KOPT-K1 (cell line): ENCODE results near the gene MCCC1.
A peak's percentile ranks its signal among the peaks of the same experiment; 100 is the strongest.

Experiments
- H3K27ac ChIP-seq: fragments of 200-600 bp; sonication (generic); 2 replicates; pipeline ENCODE4 v1.5.1; 2016; ENCODE audit warnings: antibody characterized with exemption, mild to moderate bottlenecking, low read depth, low read length; ENCODE audit not compliant: poor library complexity, severe bottlenecking
- H3K36me3 ChIP-seq: fragments of 200-600 bp; sonication (generic); 2 replicates; pipeline ENCODE4 v1.5.1; 2017; ENCODE audit warnings: antibody characterized with exemption, mild to moderate bottlenecking, low read length, moderate library complexity; ENCODE audit not compliant: insufficient read depth
- H3K9me3 ChIP-seq: fragments of 200-600 bp; sonication (generic); 2 replicates; pipeline ENCODE4 v1.5.1; 2017; ENCODE audit warnings: antibody characterized with exemption, low read length, mild to moderate bottlenecking; ENCODE audit not compliant: insufficient read depth, poor library complexity, severe bottlenecking

MCCC1 gene

GRCh38 chr3:183099026-183099837 is at the start of gene MCCC1:
Gene MCCC1, minus strand, starts transcription at chr3:183099496. Its CDS starts 56 bp downstream, at chr3:183099440.
- Histone ChIP-seq H3K36me3 (peaks cover 8% of the 10 kb centered on the region; the same call in 1 of the 2 replicates), H3K27ac (peak within 1 kb of the TSS; percentile 73), H3K9me3 (no peaks in the 10 kb centered on the region)

- Histone ChIP-seq H3K9me3 (no peaks in the 10 kb centered on the region), H3K27ac (no peak overlapping the region), H3K36me3 (no peaks in the 10 kb centered on the region)
These were observed 48.8 kb upstream of the MCCC1 start for GRCh38 chr3:183148056-183148455.

- Histone ChIP-seq H3K27ac (no peak overlapping the region), H3K9me3 (no peaks in the 10 kb centered on the region), H3K36me3 (no peaks in the 10 kb centered on the region)
These were observed 45.1 kb upstream of the MCCC1 start for GRCh38 chr3:183144363-183144762.

GRCh38 chr3:183142199-183142598 is 42.9 kb upstream of the MCCC1 start:
- H3K9me3 ChIP-seq = no peaks in the 10 kb centered on the region
- H3K27ac ChIP-seq = no peak overlapping the region
- no peaks in the 10 kb centered on the region for H3K36me3 ChIP-seq

- H3K36me3 ChIP-seq = no peaks in the 10 kb centered on the region
- H3K27ac ChIP-seq = no peak overlapping the region
- H3K9me3 ChIP-seq = peaks cover 1% of the 10 kb centered on the region
These were observed 35.5 kb upstream of the MCCC1 start for GRCh38 chr3:183134844-183135243.

DNA sequence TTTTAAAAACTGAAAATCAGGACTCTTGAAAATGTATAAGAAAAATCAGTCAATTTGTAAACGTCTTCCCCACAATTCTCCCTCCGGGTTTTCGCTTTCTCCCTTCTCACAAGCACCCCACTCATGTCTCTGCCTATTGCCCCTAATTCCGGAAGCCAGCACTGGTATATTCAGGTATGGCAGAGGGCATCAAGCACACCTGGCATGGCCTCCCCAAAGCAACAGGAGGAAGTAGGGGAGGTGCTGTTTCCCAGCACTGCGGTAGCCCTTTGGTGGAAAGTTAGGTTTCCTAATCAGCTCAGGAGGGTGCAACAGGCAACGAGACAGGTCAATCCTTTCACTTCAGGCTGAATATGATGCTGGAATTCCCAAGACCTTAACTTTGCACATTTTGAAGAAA is 33.1 kb upstream of the MCCC1 start:
- H3K27ac ChIP-seq = peak overlapping the region; percentile 25
- no peaks in the 10 kb centered on the region for H3K36me3 ChIP-seq
- peaks cover 15% of the 10 kb centered on the region for H3K9me3 ChIP-seq

GRCh38 chr3:183131735-183132134 is 32.4 kb upstream of the MCCC1 start:
- H3K36me3 ChIP-seq = no peaks in the 10 kb centered on the region
- peaks cover 15% of the 10 kb centered on the region for H3K9me3 ChIP-seq
- peak overlapping the region; percentile 51 for H3K27ac ChIP-seq

DNA sequence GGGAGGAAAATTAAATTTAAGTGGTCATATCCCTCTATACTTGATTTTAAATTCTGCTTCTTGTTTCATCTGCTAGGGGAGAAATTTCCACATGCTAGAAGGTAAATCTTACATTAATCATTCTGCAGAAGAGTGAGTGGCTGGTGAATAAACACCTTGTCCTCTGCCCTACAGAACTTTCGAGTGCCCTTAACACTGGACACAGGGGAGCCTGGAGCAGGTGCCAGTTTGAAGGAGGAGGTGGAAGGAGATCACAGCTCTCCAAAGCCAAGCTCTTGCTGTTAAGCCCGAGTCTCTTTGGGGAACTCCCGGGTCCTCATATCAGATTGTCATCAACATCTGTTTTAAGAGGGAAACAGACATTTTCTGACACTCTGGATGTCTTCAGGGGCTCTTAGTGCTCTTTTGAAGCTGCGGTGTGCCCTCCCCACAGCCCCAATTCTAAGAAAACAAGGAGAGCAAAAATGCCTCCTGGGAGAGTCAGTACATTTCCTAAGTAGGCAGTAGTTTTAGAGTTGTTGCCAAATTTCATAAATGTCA is 32.0 kb upstream of the MCCC1 start:
- H3K27ac ChIP-seq = peak overlapping the region; percentile 51
- no peaks in the 10 kb centered on the region for H3K36me3 ChIP-seq
- peaks cover 15% of the 10 kb centered on the region for H3K9me3 ChIP-seq

DNA sequence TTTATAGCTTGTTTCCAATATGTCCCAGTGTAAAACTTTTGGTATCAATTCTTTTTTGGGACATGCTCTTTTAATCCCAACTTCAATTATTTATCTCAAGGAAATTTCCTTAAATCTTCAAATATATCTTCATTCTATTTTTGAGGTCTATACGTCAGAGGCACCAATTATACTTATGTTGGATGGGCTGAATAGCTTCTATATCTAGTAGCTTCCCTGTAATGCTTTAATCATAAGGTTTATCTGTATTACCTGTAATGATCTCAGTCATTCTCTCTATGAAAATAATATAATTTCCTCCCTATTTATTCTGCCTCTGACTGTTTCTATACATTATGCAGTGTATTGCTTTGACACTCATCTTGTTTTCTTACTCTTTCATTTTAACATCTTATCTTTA is 29.9 kb upstream of the MCCC1 start:
- Histone ChIP-seq H3K36me3 (no peaks in the 10 kb centered on the region), H3K9me3 (peaks cover 15% of the 10 kb centered on the region), H3K27ac (no peak overlapping the region)

DNA sequence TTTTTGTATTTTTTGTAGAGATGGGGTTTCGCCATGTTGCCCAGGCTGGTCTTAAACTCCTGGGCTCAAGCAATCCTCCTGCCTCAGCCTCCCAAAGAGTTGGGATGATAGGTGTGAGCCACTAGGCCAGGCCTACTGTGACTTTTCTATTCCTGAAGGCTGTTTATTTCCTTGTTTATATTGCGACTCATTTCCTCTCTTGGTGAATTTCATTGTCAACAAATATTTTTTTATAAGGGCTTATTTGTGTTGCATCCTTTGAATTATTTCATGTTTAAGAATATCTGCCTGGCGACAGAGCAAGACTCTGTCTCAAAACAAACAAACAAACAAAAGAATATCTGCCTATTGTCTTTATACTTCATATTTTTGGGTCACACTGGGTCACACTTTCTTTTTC is 29.4 kb upstream of the MCCC1 start:
- peaks cover 15% of the 10 kb centered on the region for H3K9me3 ChIP-seq
- H3K36me3 ChIP-seq = no peaks in the 10 kb centered on the region
- no peak overlapping the region for H3K27ac ChIP-seq

GRCh38 chr3:183123891-183124290 is 24.6 kb upstream of the MCCC1 start:
- peaks cover 5% of the 10 kb centered on the region for H3K9me3 ChIP-seq
- no peak overlapping the region for H3K27ac ChIP-seq
- H3K36me3 ChIP-seq = no peaks in the 10 kb centered on the region

GRCh38 chr3:183122257-183122932 is 23.1 kb upstream of the MCCC1 start:
- H3K27ac ChIP-seq = no peak overlapping the region
- no peaks in the 10 kb centered on the region for H3K9me3 ChIP-seq
- no peaks in the 10 kb centered on the region for H3K36me3 ChIP-seq

GRCh38 chr3:183120538-183121215 is 21.4 kb upstream of the MCCC1 start:
- Histone ChIP-seq H3K9me3 (no peaks in the 10 kb centered on the region), H3K36me3 (no peaks in the 10 kb centered on the region), H3K27ac (no peak overlapping the region)

DNA sequence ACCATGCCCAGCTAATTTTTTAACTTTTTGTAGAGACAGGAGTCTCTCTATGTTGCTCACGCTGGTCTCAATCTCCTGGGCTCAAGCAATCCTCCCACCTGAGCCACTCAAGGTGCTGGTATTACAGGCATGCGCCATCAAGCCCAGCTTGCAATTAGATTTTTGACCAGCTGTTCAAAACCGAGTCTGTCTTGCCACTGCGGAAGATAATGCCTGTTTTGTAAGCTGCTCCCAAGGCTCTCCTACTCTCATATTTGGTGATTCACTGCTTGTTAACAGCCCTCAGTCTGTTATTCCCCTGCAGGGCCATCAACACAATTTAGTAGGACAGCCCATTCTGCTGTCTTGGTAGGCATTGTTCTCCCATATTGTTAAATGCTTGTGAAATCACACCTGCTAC is 17.8 kb upstream of the MCCC1 start:
- Histone ChIP-seq H3K27ac (no peak overlapping the region), H3K36me3 (no peaks in the 10 kb centered on the region), H3K9me3 (no peaks in the 10 kb centered on the region)

- no peaks in the 10 kb centered on the region for H3K36me3 ChIP-seq
- H3K27ac ChIP-seq = no peak overlapping the region
These were observed 16.8 kb upstream of the MCCC1 start for GRCh38 chr3:183116025-183116614.

More at GRCh38 chr3:183116025-183116614, 16.8 kb upstream of the MCCC1 start:
- no peaks in the 10 kb centered on the region for H3K9me3 ChIP-seq
